Measurements from ENCODE around the gene TTLL11. TPM values are rescaled to one million over a fixed set of nuclear protein-coding genes. Genes with fewer than 3 reads are reported as not detected.
"Not testable (repeated sequence)": the region's sequence is repeated elsewhere in the genome, so short reads cannot be mapped to it uniquely, and the experiment has no call there.

The TTLL11 gene
- total RNA-seq, 2 donors from 2014 or later, result 11.7 to 11.9 TPM

GRCh38 chr9:122119721-122120120, 26.6 kb upstream of the TTLL11 start:
- no peak overlapping the region for H3K27ac ChIP-seq
- DNase-seq (ENCODE audit: low spot score), result no peak
- intact Hi-C loops (cut with DNase I), result no loop called here
- WGBS, result 92% methylated on average over 5 of the region's 5 CpGs
- no peaks in the 10 kb centered on the region for H3K9me3 ChIP-seq
- H3K27me3 ChIP-seq (replicated peaks; ENCODE audit: insufficient read depth), result no peaks in the 10 kb centered on the region
- H3K4me3 ChIP-seq, result no peak overlapping the region
- H3K4me1 ChIP-seq (replicated peaks), result no peaks in the 10 kb centered on the region
- H3K36me3 ChIP-seq, result no peaks in the 10 kb centered on the region
- TF ChIP-seq CTCF (IDR thresholded peaks at IDR 0.05), result no peak
- TF ChIP-seq POLR2A (IDR thresholded peaks at IDR 0.05), result no peak
- no peak for TF ChIP-seq POLR2AphosphoS5 (IDR thresholded peaks at IDR 0.05)

GRCh38 chr9:122119166-122119521, 26.0 kb upstream of the TTLL11 start:
- 82% methylated on average over 13 of the region's 13 CpGs for WGBS
- no peak for DNase-seq (ENCODE audit: low spot score)
- H3K4me3 ChIP-seq, result no peak overlapping the region
- H3K9me3 ChIP-seq, result no peaks in the 10 kb centered on the region
- H3K27me3 ChIP-seq (replicated peaks; ENCODE audit: insufficient read depth), result no peaks in the 10 kb centered on the region
- H3K36me3 ChIP-seq, result no peaks in the 10 kb centered on the region
- TF ChIP-seq POLR2A (IDR thresholded peaks at IDR 0.05), result no peak
- no peak for TF ChIP-seq POLR2AphosphoS5 (IDR thresholded peaks at IDR 0.05)
- TF ChIP-seq CTCF (IDR thresholded peaks at IDR 0.05), result no peak
- no peaks in the 10 kb centered on the region for H3K4me1 ChIP-seq (replicated peaks)
- H3K27ac ChIP-seq, result no peak overlapping the region
- intact Hi-C loops (cut with DNase I), result no loop called here

- no peaks in the 10 kb centered on the region for H3K4me1 ChIP-seq (replicated peaks)
- no peak overlapping the region for H3K4me3 ChIP-seq
- no peak for TF ChIP-seq POLR2A (IDR thresholded peaks at IDR 0.05)
- TF ChIP-seq CTCF (IDR thresholded peaks at IDR 0.05), result no peak
- no peak for TF ChIP-seq POLR2AphosphoS5 (IDR thresholded peaks at IDR 0.05)
- intact Hi-C loops (cut with DNase I), result no loop called here
- no peak for DNase-seq (ENCODE audit: low spot score)
- H3K27ac ChIP-seq, result no peak overlapping the region
- H3K27me3 ChIP-seq (replicated peaks; ENCODE audit: insufficient read depth), result no peaks in the 10 kb centered on the region
- H3K36me3 ChIP-seq, result no peaks in the 10 kb centered on the region
- WGBS, result 77% methylated on average over 5 of the region's 5 CpGs
- H3K9me3 ChIP-seq, result no peaks in the 10 kb centered on the region
These were observed 25.4 kb upstream of the TTLL11 start for GRCh38 chr9:122118343-122119165.

GRCh38 chr9:122117241-122117640, 24.1 kb upstream of the TTLL11 start:
- intact Hi-C loops (cut with DNase I); H3K4me3 ChIP-seq; H3K27me3 ChIP-seq (replicated peaks; ENCODE audit: insufficient read depth); DNase-seq (ENCODE audit: low spot score); H3K4me1 ChIP-seq (replicated peaks); H3K27ac ChIP-seq; H3K9me3 ChIP-seq; H3K36me3 ChIP-seq: not testable (repeated sequence)
- WGBS, result 71% methylated on average over 9 of the region's 9 CpGs

- Histone ChIP-seq H3K4me1 (replicated peaks) (no peaks in the 10 kb centered on the region), H3K27me3 (replicated peaks; ENCODE audit: insufficient read depth) (no peaks in the 10 kb centered on the region), H3K36me3 (no peaks in the 10 kb centered on the region), H3K27ac (no peak overlapping the region), H3K4me3 (no peak overlapping the region), H3K9me3 (no peaks in the 10 kb centered on the region)
- TF ChIP-seq CTCF (IDR thresholded peaks at IDR 0.05) (no peak), POLR2AphosphoS5 (IDR thresholded peaks at IDR 0.05) (no peak), POLR2A (IDR thresholded peaks at IDR 0.05) (no peak)
- DNase-seq (ENCODE audit: low spot score), result no peak
- intact Hi-C loops (cut with DNase I), result no loop called here
- WGBS, result 94% methylated on average over 10 of the region's 10 CpGs
These were observed 23.5 kb upstream of the TTLL11 start for GRCh38 chr9:122116448-122117173.

Data from prostate gland (tissue), 2 donors.